AG08395 (cell line): ENCODE results near the gene KCNH6.

ENCODE experiments used
- DNase-seq: peaks from one replicate; pipeline ENCODE4 v3.0.0; 2012; ENCODE audit warnings: mixed read lengths, low spot score

The KCNH6 gene

GRCh38 chr17:63511331-63511730 lies 11.8 kb upstream of the KCNH6 start:
- DNase-seq = no peak

DNA sequence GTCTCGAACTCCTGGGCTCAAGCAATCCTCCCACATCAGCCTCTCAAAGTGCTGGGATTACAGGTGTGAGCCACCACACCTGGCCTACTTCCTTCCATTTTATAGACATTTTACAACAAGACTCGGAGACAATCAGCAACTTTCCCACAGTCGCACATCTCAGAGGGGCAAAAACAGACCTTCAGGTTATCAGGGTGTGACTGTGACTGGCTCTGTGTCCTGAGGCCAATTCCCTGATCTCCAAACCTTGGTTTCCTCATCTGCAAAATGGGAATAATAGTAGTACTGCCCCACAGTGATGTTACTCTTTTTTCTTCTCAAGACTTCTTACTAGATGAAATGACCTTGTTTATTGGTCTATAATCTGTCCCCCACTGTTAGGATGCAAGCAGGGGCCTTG lies 10.8 kb upstream of the KCNH6 start:
- DNase-seq = no peak

DNA sequence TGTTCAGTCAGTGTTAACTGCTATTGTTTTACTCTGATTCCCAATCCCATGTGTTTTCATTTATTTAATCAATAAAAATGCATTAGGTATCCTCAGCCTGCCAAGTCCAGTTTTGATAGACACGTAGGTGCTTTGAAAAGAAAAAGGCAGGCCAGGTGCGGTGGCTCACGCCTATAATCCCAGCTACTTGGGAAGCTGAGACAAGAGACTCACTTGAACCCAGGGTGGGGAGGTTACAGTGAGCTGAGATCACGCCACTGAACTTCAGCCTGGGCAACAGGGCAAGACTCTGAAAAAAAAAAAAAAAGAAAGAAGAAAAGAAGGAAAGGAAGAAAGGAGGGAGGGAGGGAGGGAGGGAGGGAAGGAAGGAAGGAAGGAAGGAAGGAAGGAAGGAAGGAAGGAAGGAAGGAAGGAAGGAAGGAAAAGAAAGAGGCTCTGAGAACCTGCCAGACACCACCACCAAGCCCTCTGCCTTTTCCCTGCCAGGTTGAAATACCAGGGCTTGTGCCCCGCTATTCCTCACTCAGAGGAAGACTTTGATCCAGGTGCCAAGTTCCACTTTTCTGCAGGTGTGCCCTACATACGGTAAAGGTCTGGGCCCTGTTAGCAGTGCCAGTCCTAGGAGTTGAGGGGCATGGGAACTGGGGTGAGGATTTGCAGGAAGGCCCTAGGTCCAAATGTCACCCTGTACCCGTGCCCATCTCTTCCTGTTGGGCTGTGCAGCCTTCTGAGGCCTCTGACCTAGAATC lies 10.1 kb upstream of the KCNH6 start:
- DNase-seq = no peak

DNA sequence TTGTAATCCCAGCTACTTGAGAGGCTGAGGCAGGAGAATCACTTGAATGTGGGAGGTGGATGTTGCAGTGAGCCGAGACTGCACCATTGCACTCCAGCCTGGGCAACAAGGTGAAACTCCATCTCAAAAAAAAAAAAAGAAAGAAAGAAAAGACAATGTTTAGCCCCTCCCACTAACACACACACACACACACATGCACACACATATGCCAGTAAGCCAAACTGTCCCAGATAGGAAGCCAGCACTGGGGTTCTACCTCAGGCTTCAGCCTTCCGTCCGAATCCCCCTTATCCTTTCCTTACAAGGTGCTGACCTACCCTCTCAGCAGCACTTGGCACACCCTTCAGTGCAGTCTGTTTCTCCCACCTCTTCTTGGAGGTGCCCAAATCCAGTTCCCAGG lies 8.7 kb upstream of the KCNH6 start:
- DNase-seq = no peak

- DNase-seq = no peak
These were observed 8.2 kb upstream of the KCNH6 start for GRCh38 chr17:63514974-63515373.

DNA sequence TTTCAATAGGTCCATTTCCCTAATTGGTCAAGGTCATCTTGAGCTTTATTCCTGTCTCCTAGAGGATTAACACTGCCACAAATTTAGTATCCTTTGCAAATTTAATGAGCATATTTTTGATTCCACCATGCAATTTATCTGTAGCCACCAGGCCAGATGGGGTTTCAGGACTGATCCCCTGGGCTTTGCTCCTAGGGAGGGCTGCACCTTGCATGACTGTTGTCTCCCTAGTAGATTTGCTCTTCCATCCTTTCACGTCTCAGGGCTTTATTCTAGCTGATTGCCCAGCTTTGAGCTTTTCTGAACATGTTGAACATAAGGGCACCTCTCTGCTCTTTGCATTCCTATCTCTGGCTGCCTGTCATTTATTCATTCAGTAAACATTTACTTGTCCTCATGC lies 7.7 kb upstream of the KCNH6 start:
- no peak for DNase-seq

GRCh38 chr17:63516910-63517824 lies 6.0 kb upstream of the KCNH6 start:
- DNase-seq = peak; percentile 62

DNA sequence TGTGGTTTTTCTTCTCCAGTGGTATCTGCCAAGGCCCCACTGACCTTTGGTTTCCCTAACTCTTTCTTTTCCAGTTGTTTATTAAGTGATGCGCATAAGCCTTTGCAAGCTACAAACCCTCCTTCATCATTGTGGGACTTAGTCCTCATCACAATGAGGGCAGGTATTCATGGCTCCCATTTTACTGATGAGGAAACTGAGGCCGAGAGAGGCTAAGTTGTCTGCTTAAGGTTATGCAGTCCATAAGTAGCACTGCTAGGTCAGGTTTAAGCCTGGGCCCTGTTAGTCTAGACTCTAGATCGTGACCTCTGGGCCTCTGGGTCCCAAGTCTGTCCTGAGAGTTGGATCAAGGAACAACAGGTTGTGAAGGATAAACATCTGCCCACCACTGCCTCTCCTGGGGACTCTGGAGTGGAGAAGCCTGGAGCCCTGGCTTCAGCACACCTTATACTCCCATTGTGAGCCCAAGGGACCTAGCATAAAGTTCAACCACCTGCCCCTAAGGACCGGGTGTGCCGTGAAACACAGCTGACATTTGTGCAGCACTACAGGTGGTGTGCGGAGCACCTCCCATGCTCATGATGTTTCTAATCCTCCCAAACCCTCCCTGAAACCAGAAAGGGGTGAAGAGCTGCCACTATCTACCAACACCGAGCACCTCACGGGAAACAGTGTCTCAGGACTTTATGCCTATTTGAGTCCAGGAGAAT lies 5.2 kb upstream of the KCNH6 start:
- DNase-seq = no peak

- no peak for DNase-seq
These were observed 3.9 kb upstream of the KCNH6 start for GRCh38 chr17:63519116-63519881.

GRCh38 chr17:63519972-63520882 lies 2.9 kb upstream of the KCNH6 start:
- DNase-seq = no peak

- DNase-seq = no peak
These were observed 893 bp downstream of the KCNH6 start for GRCh38 chr17:63524051-63524450.

GRCh38 chr17:63525190-63525946 lies 2.2 kb downstream of the KCNH6 start:
- DNase-seq = no peak

GRCh38 chr17:63526861-63527260 lies 3.7 kb downstream of the KCNH6 start:
- no peak for DNase-seq

DNA sequence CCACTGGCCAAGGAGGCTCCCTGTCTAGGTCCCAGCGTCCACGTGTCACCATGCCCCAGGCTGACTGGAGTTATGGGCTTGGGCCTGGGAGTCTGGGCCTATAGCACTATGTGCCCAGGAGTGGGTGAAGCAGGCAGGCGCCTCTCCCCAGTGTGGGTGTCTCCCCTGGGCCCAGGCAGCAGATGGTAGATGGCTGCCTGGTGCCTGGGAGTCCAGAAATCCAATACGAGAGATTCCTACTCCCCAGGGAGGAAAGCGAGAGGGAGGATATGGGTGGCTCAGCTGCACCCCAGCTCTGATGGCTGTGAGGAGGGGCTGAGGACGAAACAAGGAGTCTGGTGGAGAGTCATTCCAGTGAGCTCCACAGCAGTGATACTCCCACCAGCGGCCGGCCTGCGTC lies 5.0 kb downstream of the KCNH6 start:
- DNase-seq = no peak

DNA sequence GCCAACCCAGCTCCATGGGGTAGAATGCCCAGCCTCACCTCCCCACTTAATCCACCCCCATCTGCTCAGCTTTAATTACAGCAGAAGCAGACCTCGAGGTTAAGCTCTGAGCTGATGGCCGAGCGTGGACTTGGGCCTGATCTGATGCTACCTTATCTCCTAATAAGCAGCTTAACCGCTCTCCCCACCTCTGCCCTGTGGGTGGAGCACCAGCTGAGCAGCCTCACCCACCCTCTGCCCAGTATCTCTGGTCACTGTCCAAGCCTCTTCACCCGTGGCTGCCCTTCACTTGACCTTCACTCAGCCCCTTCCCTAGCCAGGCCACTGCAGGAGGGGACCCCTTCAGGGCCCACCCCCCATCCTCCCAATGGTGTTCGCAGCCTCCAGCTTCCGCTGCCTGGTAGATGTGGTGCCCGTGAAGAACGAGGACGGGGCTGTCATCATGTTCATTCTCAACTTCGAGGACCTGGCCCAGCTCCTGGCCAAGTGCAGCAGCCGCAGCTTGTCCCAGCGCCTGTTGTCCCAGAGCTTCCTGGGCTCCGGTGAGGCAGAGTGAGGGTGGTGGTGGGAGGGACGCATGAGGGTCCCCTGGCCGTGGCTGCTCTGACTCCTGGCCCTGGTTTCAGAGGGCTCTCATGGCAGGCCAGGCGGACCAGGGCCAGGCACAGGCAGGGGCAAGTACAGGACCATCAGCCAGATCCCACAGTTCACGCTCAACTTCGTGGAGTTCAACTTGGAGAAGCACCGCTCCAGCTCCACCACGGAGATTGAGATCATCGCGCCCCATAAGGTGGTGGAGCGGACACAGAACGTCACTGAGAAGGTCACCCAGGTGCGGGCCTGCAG lies 6.8 kb downstream of the KCNH6 start:
- no peak for DNase-seq

DNA sequence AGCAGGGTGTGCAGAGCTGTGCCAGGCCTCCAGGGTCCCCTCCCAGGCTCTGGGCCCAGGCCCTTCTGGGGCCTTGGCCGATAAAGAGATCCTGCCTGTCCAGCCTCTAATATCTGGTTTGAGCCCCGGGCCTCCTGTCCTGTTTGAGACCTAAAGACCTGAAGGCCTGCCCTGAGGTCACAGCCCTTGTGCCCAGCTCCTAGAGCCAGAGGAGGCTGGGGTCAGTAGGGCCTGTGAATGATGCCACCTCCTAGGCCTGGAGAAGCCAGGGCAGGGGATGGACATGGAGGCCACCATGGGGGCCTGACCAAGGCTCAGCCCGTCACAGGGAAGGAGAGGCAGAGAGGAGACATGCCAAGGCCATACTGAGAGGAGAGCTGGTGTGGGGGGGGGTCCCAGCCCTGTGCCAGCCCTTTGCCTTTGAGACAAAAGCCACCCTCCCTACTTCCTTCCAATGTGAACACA lies 7.4 kb downstream of the KCNH6 start:
- DNase-seq = no peak

DNA sequence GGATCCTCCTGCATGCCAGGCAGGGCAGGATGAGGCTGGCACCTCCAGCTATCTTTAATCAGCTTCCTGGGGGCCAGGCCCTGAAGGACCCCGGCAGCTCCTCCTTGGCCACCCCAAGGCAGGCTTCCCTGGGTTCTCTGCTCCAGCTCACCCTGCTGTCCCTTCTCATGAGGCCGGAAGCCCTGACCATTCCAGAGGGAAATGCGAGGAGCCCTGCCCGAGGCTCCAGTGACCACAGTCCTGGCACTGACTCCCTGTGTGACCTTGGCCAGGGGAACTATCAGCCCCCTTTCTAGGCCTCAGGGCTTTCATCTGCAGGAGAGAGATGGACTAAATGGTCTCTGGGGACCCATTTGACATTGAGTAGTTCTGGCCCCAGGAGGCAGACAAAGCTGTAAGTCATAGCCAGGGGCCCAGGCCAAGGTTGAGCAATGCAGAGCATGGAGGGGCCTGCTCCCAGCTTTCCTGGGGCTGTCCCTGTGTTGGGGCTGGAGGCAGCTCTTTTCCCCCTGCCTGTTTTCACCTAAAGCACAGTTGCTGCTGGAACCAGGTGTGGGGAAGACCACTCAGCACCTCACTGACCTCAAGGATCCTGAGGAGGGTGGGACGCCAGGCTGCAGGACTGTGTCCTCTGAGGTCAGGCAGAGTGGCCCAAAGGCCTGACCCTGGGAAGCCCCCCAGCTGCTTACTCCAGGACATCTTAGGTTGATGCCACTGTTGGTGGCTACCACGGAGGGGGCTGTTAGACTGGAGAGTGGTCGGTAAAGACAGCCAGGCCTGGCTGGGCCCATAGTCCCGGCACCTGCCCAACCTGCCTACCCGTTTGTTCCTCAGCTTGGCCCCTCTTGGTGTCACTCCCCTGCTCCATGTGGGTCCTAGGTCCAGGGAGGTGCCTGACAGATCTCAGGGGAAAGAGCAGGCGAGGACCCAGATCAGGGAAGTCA lies 8.1 kb downstream of the KCNH6 start:
- no peak for DNase-seq
